Fibroblast of gingiva (primary cell): ENCODE results near the gene PKD2L2.
"Not testable (repeated sequence)": the region's sequence is repeated elsewhere in the genome, so short reads cannot be mapped to it uniquely, and the experiment has no call there.

Experiments
- DNase-seq: peaks from one replicate; pipeline ENCODE4 v3.0.0-alpha.2; 2011; ENCODE audit warnings: low read depth

Gene PKD2L2

DNA sequence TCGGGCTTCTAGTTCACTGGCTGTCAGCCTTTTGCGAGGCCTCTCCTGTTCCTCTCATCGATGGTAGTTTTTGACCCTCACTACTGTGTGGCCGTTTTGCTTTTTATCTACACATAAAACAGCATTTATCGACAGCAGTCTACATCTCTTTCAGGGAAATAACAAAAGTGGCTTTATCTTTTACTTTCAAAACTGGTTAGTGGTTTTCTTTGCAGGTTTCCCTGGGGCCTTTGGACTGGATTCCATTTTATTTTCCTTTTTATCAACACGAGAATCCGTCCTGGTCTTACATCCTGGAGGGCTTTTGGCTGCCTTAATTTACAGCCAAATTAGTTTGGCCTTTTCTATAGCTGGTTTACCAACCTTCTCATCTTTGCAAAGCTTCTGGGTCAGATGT, 793 bp upstream of the PKD2L2 start:
- DNase-seq = no peak

DNA sequence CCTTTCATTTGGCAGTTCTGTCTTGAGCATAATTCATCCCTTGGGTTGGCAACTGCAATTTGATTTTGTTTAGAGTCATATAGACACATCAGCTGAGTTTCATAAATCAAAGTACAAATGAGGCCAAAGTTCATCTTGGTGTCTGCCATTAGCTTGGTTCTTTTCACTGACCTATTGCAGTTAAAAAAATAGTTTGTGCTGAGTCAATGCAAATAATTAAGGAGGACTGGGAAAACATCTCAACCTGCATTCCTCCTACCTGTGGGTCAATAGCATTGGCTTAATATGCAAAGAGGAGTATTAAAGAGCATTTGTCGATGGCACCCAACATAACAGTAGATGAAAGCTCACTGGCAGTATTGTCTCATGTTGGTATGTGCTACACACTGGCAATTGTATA, 1.6 kb downstream of the PKD2L2 start:
- no peak for DNase-seq

DNA sequence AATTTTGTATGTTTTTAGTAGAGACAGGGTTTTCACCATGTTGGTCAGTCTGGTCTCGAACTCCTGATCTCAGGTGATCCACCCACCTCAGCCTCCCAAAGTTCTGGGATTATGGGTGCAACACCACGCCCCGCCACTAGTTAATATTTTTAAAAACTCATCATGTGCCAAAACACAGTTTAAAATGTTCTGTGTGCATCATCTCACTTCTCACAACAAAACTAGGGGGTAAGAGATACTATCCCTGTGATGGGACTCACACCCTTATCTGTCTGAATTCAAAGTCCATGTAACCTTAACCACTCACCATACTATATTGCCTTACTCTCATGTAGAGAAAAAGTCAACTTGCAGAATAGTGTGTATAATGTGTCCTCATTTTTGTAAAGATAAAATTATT, 2.6 kb downstream of the PKD2L2 start:
- DNase-seq = no peak

DNA sequence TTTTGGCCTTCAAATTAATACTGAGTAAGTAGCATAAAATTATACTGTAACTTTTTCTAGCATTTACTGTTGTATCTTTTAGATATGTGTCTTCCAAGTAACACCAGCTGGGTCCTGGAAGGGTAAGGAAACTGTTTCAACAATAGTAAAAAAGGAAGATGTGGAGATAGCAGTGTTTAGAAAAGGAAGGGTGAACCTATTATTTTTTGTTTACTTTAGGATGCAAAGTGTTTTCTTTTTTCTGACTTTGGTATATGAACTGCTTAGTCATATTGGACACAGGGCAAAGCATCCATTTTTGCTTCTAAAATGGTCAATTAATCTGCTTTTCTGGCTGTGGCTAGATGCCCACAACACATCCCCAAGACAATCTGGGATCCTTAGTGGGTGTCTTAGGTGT, 5.3 kb downstream of the PKD2L2 start:
- DNase-seq = no peak

DNA sequence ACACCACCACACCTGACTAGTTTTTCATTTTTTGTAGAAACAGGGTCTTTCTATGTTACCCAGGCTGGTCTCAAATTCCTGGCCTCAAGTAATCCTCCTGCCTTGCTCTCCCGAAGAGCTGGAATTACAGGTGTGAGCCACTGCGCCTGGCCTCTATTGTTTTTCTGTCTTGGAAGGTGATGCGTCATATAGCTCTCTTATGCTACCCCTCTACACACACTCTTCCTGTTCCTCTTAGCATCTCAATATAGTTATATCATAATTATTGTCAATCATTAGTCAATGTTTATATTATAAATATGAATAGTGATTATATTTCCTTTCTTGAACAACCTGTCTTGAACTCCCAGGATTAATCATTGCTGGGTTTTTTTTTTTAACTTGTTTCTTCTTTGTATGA, 7.3 kb downstream of the PKD2L2 start:
- DNase-seq = no peak

DNA sequence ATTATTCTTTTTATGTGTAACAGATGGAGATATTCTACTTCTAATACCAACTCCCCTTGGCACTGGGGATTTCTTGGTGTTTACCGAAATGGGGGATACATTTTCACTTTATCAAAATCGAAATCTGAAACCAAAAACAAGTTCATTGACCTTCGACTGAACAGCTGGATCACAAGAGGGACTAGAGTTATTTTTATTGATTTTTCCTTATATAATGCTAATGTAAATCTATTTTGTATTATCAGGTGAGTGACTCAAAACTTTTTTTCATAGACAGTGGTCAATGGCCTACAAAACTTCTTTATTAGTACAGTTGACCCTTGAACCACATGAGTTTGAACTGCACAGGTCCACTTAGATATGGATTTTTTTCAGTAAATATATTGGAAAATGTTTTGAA, 10.2 kb downstream of the PKD2L2 start:
- no peak for DNase-seq

DNA sequence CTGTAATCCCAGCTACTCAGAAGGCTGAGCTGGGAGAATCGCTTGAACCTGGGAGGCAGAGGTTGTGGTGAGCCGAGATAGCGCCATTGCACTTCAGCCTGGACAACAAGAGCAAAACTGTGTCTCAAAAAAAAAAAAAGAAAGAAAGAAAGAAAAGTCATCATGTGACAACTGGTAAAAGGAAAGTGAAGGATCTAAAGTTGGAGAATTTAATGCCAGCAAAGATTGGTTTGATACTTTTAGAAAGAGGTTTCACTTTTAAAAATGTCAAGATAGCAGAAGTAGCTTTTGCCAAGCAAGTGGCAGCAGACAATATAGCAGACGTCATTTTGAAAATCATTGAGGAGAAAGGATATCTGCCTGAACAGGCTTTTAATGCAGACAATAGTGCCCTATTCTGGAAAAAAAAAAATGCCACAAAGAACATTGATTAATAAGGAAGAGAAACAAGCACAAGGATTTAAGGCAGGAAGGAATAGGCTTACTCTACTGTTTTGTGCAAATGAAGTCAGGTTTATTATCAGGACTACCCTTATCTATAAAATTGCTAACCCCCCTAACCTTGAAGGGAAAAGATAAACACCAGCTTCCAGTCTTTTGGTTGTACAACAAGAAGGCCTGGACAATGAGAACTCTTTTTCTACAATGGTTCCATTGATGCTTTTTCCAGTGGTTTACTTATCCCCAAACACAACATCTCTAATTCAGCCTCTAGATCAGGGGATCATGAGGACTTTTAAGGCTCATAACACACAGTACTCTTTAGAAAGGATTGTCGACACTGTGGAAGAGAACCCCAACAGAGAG, 12.0 kb downstream of the PKD2L2 start:
- no peak for DNase-seq

DNA sequence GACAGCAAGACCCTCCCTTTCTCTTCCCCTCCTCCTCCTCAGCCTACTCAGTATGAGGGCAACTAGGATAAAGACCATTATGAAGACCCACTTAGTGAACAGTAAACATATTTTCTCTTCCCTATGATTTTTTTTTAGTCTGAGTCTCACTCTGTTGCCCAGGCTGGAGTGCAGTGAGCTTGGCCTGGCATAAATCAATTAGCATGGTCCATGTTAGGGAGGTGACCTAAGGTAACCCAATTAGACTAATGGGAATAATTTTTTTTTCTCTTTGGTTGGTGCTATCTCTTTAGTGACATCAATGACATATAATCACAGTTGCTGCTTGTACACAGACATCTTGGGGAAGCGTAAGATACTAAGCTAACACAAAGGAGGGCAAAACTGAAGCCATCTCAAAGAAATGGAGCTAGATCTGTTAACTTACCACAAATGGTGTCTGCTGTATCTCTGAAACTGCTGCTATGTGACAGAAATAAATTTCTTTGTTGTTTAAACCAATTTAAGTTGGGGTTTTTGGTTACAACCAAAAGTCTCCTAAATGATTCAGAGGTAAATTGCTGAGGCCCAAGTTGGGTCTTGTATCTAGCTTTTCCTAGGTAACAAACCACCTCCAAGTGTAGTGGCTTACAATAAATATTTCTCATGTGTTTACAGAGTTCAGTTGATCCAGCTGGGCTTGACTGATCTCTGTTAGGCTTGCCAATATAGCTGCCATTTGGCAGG, 13.3 kb downstream of the PKD2L2 start:
- DNase-seq = no peak

DNA sequence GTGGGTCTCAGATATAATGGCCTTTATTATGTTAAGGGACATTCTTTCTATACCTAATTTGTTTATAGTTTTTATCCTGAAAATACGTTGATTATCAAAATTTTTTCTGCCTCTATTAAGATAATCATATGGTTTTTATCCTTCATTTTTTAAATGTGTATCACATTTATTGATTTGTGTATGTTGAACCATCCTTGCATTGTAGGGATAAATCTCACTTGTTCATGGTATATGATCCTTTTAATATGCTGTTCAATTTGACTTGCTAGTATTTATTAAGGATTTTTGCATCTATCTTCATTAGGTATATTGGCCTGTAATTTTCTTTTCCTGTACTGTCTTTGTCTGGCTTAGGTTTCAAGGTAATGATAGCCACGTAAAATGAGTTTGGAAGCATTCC, 25.5 kb downstream of the PKD2L2 start:
- DNase-seq = no peak

DNA sequence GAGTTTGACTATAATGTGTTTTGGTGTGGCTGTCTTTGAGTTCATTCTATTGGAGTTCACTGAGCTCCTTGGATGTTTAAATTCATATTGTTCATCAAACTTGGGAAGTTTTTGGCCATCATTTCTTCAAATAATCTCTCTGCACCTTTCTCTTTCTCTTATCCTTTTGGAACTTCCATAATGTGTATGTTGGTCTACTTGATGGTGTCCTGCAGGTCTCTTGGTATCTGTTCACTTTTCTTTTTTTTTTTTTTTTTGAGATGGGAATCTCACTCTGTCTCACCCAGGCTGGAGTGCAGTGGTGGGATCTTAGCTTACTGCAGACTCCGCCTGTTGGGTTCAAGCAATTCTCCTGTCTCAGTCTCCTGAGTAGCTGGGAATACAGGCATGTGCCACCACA, 27.7 kb downstream of the PKD2L2 start:
- DNase-seq = no peak

DNA sequence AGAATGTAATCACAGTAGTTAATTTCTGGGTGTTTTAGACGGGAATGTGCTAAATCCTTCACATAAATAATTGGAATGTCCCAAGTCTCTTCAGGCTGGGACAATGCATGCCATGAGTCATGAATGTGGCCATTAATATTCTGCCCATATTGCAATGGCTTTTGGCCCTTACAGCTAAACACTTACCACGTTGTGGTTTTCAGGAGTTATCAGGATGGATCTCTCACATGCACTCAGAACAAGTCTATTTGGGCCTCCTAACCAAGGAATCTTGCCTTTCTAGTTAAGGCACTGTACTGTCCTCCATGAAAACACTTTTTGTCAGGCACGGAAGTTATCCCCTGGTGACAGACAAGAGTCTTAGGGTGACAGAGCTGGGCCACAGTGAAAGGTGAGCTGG, 32.7 kb downstream of the PKD2L2 start:
- no peak for DNase-seq

DNA sequence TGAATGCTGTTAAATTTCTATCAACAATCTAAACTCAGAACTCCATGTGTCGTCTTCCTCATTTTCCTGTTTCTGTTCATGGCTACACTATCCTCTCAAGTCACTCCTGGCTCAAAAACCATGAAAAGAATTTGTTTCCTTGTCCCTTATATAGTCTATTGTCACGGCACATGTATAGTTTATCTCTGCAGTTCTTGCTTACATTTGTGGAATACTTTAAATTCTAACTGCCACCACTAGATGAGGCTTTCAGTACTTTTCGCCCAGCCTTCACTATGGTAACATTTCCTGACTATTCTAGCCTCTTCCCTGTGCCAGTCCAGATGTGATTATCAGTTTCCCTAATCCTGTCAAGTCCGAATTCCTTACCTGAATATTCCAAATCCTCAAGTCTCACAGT, 34.6 kb downstream of the PKD2L2 start:
- DNase-seq = no peak

DNA sequence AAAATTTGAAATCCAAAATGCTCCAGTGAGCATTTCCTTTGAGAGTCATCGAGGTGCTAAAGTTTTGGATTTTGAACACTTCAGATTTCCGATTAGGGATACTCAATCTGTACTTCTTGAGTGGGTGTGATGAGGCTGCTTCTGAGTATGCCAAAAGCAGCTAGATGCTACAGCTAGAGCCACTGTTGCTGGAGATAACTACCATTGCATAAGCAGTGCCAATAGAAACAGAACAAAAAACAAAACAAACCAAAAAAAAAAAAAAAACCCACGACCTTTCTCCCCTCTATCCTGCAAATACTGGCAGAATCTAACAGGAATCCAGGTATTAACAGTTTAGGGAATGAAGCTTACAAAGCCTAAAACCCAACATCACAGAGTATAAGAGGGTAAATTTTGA, 43.5 kb downstream of the PKD2L2 start:
- DNase-seq = no peak

DNA sequence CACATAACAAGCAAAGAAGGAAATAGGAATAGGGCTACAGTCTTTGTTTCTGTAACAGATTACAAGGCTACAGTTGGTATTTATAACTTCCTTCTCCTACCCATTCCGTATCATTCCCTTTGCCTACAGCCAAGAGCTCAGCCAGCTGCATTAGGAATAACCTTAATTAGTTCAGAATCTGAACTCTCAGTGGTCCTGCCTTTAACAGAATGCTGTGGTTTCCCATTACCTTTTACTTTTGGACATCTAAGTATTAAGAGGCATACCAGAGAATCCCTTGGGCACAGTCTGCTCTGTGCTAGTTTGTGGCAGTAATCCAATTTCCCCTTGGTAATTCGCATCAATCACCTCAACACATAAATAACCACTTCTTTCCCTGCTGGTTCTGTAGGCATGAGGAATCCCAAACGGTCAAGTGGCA, 44.2 kb downstream of the PKD2L2 start:
- DNase-seq = no peak

DNA sequence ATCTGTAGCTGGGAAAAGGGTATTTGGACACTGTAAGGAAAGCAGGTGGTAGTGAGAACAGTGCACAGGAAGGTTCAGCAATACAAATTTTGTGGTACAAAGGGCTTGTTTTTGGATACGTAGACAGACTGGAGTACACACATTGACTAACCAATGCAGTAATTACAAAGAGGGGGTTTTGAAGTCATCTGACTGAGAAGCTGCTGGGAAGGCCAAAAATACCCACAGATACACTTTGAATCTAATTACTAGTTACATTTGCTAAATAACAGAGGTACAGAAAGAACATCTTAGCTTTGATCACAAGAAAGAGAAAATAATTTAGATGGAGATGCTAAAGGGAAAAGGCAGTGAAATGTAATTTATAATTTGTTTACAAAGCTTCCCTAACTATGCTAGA, 45.9 kb downstream of the PKD2L2 start:
- DNase-seq = no peak

DNA sequence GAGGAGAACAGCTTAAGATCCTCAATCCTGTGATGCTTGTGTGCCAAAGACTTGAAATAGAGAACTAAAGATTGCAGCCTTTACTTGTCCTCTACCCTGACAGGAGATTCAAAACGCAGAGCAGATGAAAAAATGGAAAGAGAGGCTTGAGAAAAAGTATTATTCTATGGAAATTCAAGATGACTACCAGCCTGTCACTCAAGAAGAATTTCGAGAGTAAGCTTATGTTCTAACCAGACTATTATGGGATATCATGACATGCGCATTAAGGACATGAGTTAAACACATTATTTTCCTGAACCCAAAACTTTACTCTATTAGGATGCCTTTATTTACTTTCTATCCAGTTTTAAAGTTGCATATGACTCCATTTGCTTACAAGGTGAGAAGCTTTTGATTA, 46.4 kb downstream of the PKD2L2 start:
- DNase-seq = no peak

DNA sequence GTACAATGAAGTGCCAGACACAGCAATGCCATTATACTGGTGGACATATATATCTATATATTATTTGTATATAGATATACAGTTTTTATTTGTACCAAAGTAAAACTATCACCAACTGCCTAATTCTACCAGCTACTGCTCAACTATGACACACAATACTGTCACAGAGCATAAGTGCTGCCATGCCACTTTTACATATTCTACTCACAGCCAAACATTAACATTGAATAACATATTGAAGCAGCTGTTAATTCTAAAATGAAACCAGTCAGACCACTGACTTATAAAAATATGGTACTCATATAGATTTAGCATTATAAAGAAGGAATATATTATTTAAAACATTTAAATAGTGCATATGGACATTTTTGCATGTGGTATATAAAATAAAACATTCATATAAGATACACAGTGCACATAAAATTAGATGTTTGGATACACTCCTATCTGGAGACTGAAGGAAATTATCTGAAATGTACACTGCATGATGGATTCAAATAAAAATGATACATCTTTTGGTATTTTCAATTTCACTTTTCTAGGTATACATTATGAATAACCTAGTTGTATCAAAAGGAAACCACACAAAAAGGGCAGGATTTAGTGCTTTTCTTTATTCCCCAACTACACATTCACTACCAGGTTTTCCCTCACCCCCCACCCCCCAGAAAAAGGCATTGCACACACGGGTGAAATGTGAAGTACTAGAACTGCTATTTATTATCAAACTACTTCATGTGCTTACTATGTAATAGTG, 48.9 kb downstream of the PKD2L2 start:
- DNase-seq = no peak

DNA sequence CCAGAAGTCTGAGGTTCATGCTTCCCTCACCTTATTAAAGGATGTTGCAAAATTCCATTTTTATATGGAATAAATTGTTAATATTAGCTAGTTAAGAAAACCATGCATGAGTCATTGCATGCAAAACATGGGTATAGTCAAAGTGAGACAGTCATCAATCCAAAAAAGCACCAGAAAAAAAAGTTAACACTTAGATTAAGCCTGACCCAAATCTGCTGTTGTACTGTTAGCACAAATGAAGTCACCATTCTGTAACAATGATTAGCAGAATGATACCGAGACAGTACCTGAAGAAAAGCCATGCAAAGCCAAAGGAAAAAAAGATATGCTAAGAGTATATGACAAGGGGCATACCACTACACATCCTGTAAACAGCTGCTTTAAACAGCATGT, 49.5 kb downstream of the PKD2L2 start:
- no peak for DNase-seq

DNA sequence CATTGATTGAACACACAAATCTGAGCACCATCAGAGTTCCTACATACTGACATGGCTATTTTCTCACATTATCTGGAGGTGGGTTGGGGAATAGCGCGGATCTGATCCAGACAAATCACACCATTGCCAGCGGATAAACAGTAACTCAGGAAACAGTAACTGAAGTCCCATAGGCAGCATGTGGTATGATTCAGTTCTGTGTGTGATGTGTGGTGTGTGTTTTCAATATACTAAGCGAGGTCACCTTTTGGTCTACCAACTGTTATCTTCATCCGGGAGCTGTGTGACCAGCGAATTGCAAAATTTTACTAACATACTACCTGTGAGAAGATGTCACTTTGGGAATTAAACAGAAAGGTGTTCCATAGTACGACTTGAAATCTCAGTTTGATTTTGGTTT, 50.1 kb downstream of the PKD2L2 start:
- no peak for DNase-seq

DNA sequence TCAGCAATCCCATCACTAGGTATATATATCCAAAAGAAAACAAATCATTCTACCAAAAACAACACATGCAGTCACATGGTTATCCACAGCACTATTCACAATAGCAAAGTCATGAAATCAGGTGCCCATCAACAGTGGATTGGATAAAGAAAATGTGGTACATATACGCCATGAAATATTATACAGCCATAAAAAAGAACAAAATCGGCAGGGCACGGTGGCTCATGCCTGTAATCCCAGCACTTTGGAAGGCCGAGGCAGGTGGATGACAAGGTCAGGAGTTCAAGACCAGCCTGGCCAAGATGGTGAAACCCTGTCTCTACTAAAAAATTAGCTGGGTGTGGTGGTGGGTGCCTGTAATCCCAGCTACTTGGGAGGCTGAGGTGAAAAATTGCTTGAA, 55.0 kb downstream of the PKD2L2 start:
- not testable (repeated sequence) for DNase-seq

DNA sequence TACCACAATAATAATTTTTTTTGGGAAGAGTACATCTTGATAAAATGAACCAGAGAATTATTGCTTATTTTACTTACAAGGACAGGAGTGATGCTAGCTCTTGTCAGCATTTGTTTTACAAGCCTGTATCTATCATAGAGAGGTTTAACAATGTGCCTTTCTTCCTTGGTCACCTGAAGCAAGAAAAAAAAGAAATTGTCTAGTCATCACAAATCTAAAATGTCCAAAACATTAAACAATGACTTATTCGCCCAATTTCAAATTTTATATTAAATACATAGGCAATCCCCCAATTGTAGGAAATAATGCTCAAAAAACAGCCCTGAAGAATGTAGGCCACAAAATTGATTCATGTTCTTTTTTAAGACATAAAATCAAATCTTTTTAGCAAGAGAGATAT, 56.6 kb downstream of the PKD2L2 start:
- DNase-seq = no peak

DNA sequence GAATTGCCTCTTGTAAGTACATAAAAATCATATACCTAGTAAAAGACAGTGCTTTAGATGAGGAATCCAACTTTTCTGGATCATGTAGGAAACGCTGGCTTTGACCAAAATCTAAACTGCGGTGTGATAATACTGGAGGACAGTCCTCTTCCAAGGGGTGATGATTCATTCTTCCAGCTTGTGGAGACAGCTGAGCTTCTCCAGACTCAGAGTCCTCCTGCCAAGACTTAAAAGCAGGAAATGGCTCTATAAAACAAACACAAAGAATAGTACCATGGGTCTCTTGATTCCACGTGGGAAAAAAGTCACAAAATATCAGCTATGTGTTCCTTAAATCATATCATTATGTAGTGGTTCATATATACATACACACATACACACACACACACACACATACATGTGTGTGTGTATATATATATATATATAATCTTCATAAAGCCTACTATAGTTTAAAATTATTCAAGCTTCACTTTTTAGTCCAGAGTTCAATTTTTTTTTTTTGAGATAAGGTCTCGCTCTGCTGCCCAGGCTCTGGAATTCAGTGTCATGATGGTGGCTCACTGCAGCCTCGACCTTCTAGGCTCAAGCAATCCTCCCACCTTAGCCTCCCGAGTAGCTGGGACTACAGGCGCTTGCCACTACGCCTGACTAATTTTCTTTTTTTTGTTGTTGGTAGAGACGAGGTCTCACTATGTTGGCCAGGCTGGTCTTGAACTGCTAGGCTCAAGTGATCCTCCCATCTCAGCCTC, 65.0 kb downstream of the PKD2L2 start:
- peak; percentile 78 for DNase-seq
